B cell (primary cell): ENCODE measurements around the gene TBCB.

Experiments
- EZH2 ChIP-seq: IDR thresholded peaks from 2 replicates; pipeline ENCODE4 v1.6.1; 2012; ENCODE audit warnings: borderline replicate concordance, low read depth, mild to moderate bottlenecking, moderate library complexity, low read length; ENCODE audit not compliant: insufficient read depth, poor library complexity, severe bottlenecking
- TF ChIP-seq, protein P1 (sequence below): fragments of 200-600 bp; IDR thresholded peaks from one replicate; pipeline ENCODE4 v1.8.0; 2022; ENCODE audit warnings: antibody characterized with exemption, mild to moderate bottlenecking

GRCh38 chr19:36093687-36094086, 21.6 kb upstream of the TBCB start:
- TF ChIP-seq, protein P1, sequence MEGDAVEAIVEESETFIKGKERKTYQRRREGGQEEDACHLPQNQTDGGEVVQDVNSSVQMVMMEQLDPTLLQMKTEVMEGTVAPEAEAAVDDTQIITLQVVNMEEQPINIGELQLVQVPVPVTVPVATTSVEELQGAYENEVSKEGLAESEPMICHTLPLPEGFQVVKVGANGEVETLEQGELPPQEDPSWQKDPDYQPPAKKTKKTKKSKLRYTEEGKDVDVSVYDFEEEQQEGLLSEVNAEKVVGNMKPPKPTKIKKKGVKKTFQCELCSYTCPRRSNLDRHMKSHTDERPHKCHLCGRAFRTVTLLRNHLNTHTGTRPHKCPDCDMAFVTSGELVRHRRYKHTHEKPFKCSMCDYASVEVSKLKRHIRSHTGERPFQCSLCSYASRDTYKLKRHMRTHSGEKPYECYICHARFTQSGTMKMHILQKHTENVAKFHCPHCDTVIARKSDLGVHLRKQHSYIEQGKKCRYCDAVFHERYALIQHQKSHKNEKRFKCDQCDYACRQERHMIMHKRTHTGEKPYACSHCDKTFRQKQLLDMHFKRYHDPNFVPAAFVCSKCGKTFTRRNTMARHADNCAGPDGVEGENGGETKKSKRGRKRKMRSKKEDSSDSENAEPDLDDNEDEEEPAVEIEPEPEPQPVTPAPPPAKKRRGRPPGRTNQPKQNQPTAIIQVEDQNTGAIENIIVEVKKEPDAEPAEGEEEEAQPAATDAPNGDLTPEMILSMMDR = no peak
- no peak for TF ChIP-seq EZH2
